HL-60 (cell line): ENCODE data around the gene EDEM1.

Experiments used
- DNase-seq, 2 experiments: peaks; one replicate each; pipeline ENCODE4 v3.0.0-alpha.2; 2010 to 2020; ENCODE audit warnings: low read depth in 1 of 2, low spot score in 1 of 2
- H3K27ac ChIP-seq: fragments of 250-450 bp; sonication (Bioruptor Pico); replicated peaks from 2 replicates; pipeline ENCODE4 v1.5.1; 2020; ENCODE audit warnings: mild to moderate bottlenecking, moderate library complexity
- H3K27me3 ChIP-seq: fragments of 250-450 bp; sonication (Bioruptor Pico); 2 replicates; pipeline ENCODE4 v1.5.1; 2021; ENCODE audit warnings: mild to moderate bottlenecking, moderate library complexity; ENCODE audit not compliant: insufficient read depth, poor library complexity, severe bottlenecking
- H3K4me3 ChIP-seq: replicated peaks from 2 replicates; pipeline ENCODE4 v1.5.1; 2011; ENCODE audit warnings: mild to moderate bottlenecking, control low read depth, low read length; ENCODE audit not compliant: insufficient read depth
- CTCF ChIP-seq: IDR thresholded peaks from one replicate; pipeline ENCODE4 v1.5.1; 2011; ENCODE audit warnings: low read length, control low read depth, inconsistent platforms; ENCODE audit not compliant: insufficient read depth
- GABPA ChIP-seq: IDR thresholded peaks from 2 replicates; pipeline ENCODE4 v1.6.1; 2012; ENCODE audit warnings: low read depth
- POLR2AphosphoS5 ChIP-seq: IDR thresholded peaks from 2 replicates; pipeline ENCODE4 v1.6.1; 2012; ENCODE audit warnings: low read depth
- SPI1 ChIP-seq: IDR thresholded peaks from 2 replicates; pipeline ENCODE4 v1.6.1; 2012; ENCODE audit warnings: low read depth, mild to moderate bottlenecking, borderline replicate concordance
- TF ChIP-seq, protein P1 (sequence below): IDR thresholded peaks from 2 replicates; pipeline ENCODE4 v1.6.1; 2012; ENCODE audit warnings: low read depth; ENCODE audit not compliant: insufficient replicate concordance

EDEM1 gene

DNA sequence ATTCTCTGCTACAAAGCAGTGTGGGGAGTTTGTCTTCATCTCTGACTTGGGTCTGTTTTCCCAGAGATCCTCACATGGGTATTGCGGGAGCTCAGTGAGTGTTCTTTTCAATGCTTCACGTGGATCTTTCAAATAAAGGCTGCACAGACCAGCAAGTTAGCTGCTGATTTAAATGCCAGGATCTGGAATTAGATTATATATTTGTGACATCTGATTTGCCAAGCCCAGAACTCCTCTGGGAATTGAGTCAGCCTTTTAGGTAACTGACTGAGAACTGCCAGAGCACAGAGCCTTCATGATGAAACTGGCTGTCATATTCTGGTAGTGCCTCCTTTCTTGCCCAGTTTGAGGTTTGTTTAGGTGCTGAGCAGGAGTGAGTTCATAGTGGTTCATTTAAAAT lies 14.7 kb downstream of the EDEM1 start:
- no peak overlapping the region for H3K4me3 ChIP-seq
- no peak overlapping the region for H3K27ac ChIP-seq
- TF ChIP-seq CTCF: no peak
- TF ChIP-seq POLR2AphosphoS5: no peak
- TF ChIP-seq GABPA: no peak
- TF ChIP-seq SPI1: no peak
- TF ChIP-seq, protein P1, sequence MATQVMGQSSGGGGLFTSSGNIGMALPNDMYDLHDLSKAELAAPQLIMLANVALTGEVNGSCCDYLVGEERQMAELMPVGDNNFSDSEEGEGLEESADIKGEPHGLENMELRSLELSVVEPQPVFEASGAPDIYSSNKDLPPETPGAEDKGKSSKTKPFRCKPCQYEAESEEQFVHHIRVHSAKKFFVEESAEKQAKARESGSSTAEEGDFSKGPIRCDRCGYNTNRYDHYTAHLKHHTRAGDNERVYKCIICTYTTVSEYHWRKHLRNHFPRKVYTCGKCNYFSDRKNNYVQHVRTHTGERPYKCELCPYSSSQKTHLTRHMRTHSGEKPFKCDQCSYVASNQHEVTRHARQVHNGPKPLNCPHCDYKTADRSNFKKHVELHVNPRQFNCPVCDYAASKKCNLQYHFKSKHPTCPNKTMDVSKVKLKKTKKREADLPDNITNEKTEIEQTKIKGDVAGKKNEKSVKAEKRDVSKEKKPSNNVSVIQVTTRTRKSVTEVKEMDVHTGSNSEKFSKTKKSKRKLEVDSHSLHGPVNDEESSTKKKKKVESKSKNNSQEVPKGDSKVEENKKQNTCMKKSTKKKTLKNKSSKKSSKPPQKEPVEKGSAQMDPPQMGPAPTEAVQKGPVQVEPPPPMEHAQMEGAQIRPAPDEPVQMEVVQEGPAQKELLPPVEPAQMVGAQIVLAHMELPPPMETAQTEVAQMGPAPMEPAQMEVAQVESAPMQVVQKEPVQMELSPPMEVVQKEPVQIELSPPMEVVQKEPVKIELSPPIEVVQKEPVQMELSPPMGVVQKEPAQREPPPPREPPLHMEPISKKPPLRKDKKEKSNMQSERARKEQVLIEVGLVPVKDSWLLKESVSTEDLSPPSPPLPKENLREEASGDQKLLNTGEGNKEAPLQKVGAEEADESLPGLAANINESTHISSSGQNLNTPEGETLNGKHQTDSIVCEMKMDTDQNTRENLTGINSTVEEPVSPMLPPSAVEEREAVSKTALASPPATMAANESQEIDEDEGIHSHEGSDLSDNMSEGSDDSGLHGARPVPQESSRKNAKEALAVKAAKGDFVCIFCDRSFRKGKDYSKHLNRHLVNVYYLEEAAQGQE: no peak
- no peaks in the 10 kb centered on the region for H3K27me3 ChIP-seq
- DNase-seq: no peak

DNA sequence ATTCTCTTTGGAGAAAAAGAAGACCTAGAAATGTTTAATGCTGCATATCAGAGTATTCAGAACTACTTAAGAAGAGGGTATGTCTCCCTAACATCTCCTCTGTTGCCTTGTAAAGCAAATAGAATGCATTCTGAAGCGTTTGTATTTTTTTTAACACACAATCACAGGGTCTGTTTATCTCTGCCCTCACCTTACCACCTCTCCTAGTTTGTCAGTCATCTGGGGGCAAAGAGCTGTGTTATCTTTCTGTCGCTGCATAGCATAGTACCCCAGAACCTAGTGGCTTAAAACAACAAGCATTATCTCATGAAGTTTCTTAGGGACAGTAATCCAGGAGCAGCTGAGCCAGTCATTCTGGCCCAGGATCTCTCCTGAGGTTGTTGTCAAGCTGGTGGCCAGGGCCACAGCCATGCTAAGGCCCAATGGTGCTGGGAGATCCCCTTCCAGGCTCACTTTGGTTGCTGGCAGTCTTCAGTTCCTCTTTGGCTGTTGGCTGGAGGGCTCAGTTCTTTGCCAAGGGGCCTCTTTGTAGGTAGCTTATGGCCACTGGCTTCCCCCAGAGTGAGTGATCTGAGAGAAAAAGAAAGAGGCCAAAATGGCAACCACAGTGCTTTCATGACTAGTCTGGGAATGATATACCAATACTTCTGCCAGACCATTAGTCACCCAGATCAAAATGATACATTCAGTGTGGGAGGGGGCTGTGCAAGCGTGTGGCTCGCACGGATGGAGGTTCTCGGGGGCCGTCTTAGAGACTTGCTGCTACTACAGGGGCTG lies 17.8 kb downstream of the EDEM1 start:
- Histone ChIP-seq H3K27me3 (no peaks in the 10 kb centered on the region), H3K27ac (no peak overlapping the region), H3K4me3 (no peak overlapping the region)
- no peak for DNase-seq
- no peak for TF ChIP-seq SPI1
- TF ChIP-seq POLR2AphosphoS5: no peak
- no peak for TF ChIP-seq GABPA
- TF ChIP-seq CTCF: no peak
- TF ChIP-seq, protein P1: no peak

- no peak for DNase-seq
- TF ChIP-seq POLR2AphosphoS5 (no peak), SPI1 (no peak), CTCF (no peak), GABPA (no peak)
- TF ChIP-seq, protein P1: no peak
- no peaks in the 10 kb centered on the region for H3K27me3 ChIP-seq
- H3K4me3 ChIP-seq: no peak overlapping the region
- no peak overlapping the region for H3K27ac ChIP-seq
Measured at GRCh38 chr3:5210926-5211325, 23.4 kb downstream of the EDEM1 start.
